ENCODE measurements around the gene OR2S2. TPM values are rescaled to one million over a fixed set of nuclear protein-coding genes. Genes with fewer than 3 reads are reported as not detected.

OR2S2 gene
- total and polyA plus RNA-seq, 2 of the 4 experiments (the other 2 are of a cell fraction) = 0.46 to 0.90 TPM

- 0 out of 3 replicates have a peak overlapping the region, but pooled peaks have one; percentile 32 for H2BK15ac ChIP-seq (ENCODE audit: low read depth, low read length)
- BruUV-seq (replicated peaks) = no TSS peak
- no peaks in the 10 kb centered on the region for H4K20me1 ChIP-seq (ENCODE audit: insufficient read depth, low read length)
- H3K9me3 ChIP-seq (ENCODE audit: control insufficient read depth, insufficient read depth, low read length) = no peaks in the 10 kb centered on the region
- no peaks in the 10 kb centered on the region for H3K36me3 ChIP-seq (ENCODE audit: control insufficient read depth, insufficient read depth, low read length)
- in situ Hi-C loops (cut with MboI; ENCODE audit: low sequenced_read_pairs) = no loop called here
- no peak overlapping the region for H4K91ac ChIP-seq (ENCODE audit: insufficient read depth, low read depth, low read length)
- POLR2A ChIA-PET (ENCODE audit: unreplicated experiment) = no interaction called here
- H3K9ac ChIP-seq (ENCODE audit: low read depth, low read length) = no peak overlapping the region
- no peak overlapping the region for H3K27ac ChIP-seq (ENCODE audit: insufficient read depth, low read length)
- no peak overlapping the region for H3K4me3 ChIP-seq (ENCODE audit: insufficient read depth, low read depth, low read length)
- H3K18ac ChIP-seq (ENCODE audit: low read depth, low read length) = no peak overlapping the region
- H2AK9ac ChIP-seq (replicated peaks; ENCODE audit: low read depth, low read length, poor library complexity) = no peak overlapping the region
- no peaks in the 10 kb centered on the region for H3K79me1 ChIP-seq (ENCODE audit: low read depth in 1 of 2, low read length in 2 of 2)
- peak overlapping the region; percentile 44 for H2AFZ ChIP-seq (replicated peaks; ENCODE audit: low read length, poor library complexity)
- 100% methylated on average over 1 of the region's 4 CpGs; no CpG with 5 or more reads in 1 of the 2 experiments for WGBS, 2 experiments (ENCODE audit: extremely low coverage in 2 of 2, insufficient read length in 1 of 2)
- no peak overlapping the region for H3K23ac ChIP-seq (ENCODE audit: low read depth, low read length)
- no peak overlapping the region for H4K8ac ChIP-seq (ENCODE audit: low read depth in 2 of 2, low read length in 2 of 2)
- H3K27me3 ChIP-seq (ENCODE audit: control insufficient read depth, insufficient read depth, low read length) = no peaks in the 10 kb centered on the region
- H2BK5ac ChIP-seq (ENCODE audit: low read depth, low read length, poor library complexity, severe bottlenecking) = no peak overlapping the region
- peak overlapping the region; percentile 47 for H2BK120ac ChIP-seq (ENCODE audit: low read depth, low read length)
- peak overlapping the region; percentile 20; the same call in 1 of the 2 replicates for H2AK5ac ChIP-seq (ENCODE audit: low read depth, low read length)
- H3K9me1 ChIP-seq (ENCODE audit: insufficient read depth, low read length) = peaks cover 3% of the 10 kb centered on the region; the same call in 1 of the 2 replicates
- 0 out of 2 replicates have a peak, but pooled peaks cover 2% of the 10 kb centered on the region for H3K4me1 ChIP-seq (ENCODE audit: control insufficient read depth, insufficient read depth, low read length)
- intact Hi-C loops (cut with micrococcal nuclease) = no loop called here
- H2BK20ac ChIP-seq (ENCODE audit: low read depth, low read length) = peak overlapping the region; percentile 68
- no peak overlapping the region for H4K5ac ChIP-seq (ENCODE audit: low read depth, low read length)
- CTCF ChIA-PET = no interaction called here
- no peak for TF ChIP-seq SMC3 (IDR thresholded peaks at IDR 0.05; ENCODE audit: low read depth, low read length)
- TF ChIP-seq, protein P1, sequence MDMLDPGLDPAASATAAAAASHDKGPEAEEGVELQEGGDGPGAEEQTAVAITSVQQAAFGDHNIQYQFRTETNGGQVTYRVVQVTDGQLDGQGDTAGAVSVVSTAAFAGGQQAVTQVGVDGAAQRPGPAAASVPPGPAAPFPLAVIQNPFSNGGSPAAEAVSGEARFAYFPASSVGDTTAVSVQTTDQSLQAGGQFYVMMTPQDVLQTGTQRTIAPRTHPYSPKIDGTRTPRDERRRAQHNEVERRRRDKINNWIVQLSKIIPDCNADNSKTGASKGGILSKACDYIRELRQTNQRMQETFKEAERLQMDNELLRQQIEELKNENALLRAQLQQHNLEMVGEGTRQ (IDR thresholded peaks at IDR 0.05; ENCODE audit: low read depth, low read length) = no peak
- TF ChIP-seq BHLHE40 (IDR thresholded peaks at IDR 0.05; ENCODE audit: low read depth, low read length) = no peak
- no peak for TF ChIP-seq RAD21 (IDR thresholded peaks at IDR 0.05; ENCODE audit: low read length)
- no peak for TF ChIP-seq RCOR1 (IDR thresholded peaks at IDR 0.05; ENCODE audit: insufficient replicate concordance, low read length)
- no peak for TF ChIP-seq NFE2L2 (IDR thresholded peaks at IDR 0.05; ENCODE audit: low read depth, low read length)
- no peak for TF ChIP-seq FOS (IDR thresholded peaks at IDR 0.05; ENCODE audit: low read depth, low read length)
- no peak for TF ChIP-seq RFX5 (IDR thresholded peaks at IDR 0.05; ENCODE audit: low read depth, low read length)
- TF ChIP-seq CHD1 (IDR thresholded peaks at IDR 0.05; ENCODE audit: low read depth, low read length) = no peak
- no peak for TF ChIP-seq POLR2A (IDR thresholded peaks at IDR 0.05; ENCODE audit: low read depth, low read length)
- no peak for TF ChIP-seq MXI1 (IDR thresholded peaks at IDR 0.05; ENCODE audit: borderline replicate concordance, low read depth, low read length)
- no peak for TF ChIP-seq MAZ (IDR thresholded peaks at IDR 0.05; ENCODE audit: borderline replicate concordance, low read depth, low read length)
- TF ChIP-seq ELK1 (IDR thresholded peaks at IDR 0.05; ENCODE audit: borderline replicate concordance, low read depth, low read length) = no peak
- TF ChIP-seq, protein P2, sequence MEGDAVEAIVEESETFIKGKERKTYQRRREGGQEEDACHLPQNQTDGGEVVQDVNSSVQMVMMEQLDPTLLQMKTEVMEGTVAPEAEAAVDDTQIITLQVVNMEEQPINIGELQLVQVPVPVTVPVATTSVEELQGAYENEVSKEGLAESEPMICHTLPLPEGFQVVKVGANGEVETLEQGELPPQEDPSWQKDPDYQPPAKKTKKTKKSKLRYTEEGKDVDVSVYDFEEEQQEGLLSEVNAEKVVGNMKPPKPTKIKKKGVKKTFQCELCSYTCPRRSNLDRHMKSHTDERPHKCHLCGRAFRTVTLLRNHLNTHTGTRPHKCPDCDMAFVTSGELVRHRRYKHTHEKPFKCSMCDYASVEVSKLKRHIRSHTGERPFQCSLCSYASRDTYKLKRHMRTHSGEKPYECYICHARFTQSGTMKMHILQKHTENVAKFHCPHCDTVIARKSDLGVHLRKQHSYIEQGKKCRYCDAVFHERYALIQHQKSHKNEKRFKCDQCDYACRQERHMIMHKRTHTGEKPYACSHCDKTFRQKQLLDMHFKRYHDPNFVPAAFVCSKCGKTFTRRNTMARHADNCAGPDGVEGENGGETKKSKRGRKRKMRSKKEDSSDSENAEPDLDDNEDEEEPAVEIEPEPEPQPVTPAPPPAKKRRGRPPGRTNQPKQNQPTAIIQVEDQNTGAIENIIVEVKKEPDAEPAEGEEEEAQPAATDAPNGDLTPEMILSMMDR (conservative IDR thresholded peaks at IDR 0.05; ENCODE audit: low read depth, low read length) = no peak
- TF ChIP-seq CEBPB (IDR thresholded peaks at IDR 0.05; ENCODE audit: low read depth, low read length) = no peak
- TF ChIP-seq MAFK (IDR thresholded peaks at IDR 0.05; ENCODE audit: low read depth, low read length) = no peak
- ATAC-seq (ENCODE audit: low read depth) = no peak
- no peak for DNase-seq
- H3K14ac ChIP-seq (replicated peaks; ENCODE audit: low read depth, low read length) = 0 out of 2 replicates have a peak overlapping the region, but pooled peaks have one; percentile 15
- H3K56ac ChIP-seq (ENCODE audit: extremely low read depth, insufficient read depth, low read length) = no peak overlapping the region
- H3K4me2 ChIP-seq (ENCODE audit: low read depth, low read length) = no peak overlapping the region
- dilution Hi-C loops (cut with HindIII; ENCODE audit: low sequenced_read_pairs, unreplicated experiment) = no loop called here
- H3K4ac ChIP-seq (ENCODE audit: low read depth, low read length) = peak overlapping the region; percentile 30; the same call in 1 of the 2 replicates
Observed at GRCh38 chr9:35917261-35917660, 40.7 kb downstream of the OR2S2 start.

Data from IMR-90 (cell line).